Epithelial cell of esophagus (primary cell): Measurements from ENCODE around the gene EGFL6.

Experiments
- DNase-seq: peaks from one replicate; pipeline ENCODE4 v3.0.0; 2010; ENCODE audit warnings: low read depth
- H3K4me3 ChIP-seq: 2 replicates; pipeline ENCODE4 v1.5.1; 2011; ENCODE audit warnings: mild to moderate bottlenecking, low read length, control low read depth
- CTCF ChIP-seq: IDR thresholded peaks from 2 replicates; pipeline ENCODE4 v1.5.1; 2011; ENCODE audit warnings: low read depth, mild to moderate bottlenecking, low read length, control low read depth, inconsistent platforms; ENCODE audit not compliant: insufficient read depth; ENCODE audit errors: missing control alignments

EGFL6 gene, protein sequence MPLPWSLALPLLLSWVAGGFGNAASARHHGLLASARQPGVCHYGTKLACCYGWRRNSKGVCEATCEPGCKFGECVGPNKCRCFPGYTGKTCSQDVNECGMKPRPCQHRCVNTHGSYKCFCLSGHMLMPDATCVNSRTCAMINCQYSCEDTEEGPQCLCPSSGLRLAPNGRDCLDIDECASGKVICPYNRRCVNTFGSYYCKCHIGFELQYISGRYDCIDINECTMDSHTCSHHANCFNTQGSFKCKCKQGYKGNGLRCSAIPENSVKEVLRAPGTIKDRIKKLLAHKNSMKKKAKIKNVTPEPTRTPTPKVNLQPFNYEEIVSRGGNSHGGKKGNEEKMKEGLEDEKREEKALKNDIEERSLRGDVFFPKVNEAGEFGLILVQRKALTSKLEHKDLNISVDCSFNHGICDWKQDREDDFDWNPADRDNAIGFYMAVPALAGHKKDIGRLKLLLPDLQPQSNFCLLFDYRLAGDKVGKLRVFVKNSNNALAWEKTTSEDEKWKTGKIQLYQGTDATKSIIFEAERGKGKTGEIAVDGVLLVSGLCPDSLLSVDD

DNA sequence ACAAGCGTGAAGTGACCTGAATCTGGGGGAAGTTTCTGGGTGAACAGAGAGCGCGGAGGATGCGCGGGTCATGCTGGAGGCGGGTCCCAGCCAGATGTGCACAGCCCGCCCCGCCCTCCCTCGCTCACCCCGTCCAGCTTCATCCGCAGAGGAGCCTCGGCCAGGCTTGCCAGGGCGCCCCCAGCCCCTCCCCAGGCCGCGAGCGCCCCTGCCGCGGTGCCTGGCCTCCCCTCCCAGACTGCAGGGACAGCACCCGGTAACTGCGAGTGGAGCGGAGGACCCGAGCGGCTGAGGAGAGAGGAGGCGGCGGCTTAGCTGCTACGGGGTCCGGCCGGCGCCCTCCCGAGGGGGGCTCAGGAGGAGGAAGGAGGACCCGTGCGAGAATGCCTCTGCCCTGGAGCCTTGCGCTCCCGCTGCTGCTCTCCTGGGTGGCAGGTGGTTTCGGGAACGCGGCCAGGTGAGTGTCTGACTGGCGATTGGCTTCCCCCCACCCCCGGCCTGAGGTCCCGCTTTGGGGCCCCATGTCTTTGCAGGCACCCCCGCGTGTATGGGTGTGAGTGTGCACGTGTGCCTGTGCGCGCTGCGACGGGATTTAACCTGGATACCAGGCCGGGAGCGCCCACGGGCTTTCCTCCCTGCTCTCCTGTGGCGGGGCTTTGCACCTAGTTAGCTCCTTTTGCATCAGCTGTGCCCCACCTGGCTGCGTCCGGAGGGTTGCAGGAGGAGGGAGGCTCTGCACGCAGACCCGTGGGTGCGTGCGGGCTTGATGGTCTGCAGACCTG is at the start of gene EGFL6:
TSS of gene EGFL6 (plus strand) at position 123 of the 782 bp plus-strand sequence. CDS start at position 384, 261 bp downstream.
- no peak for TF ChIP-seq CTCF
- DNase-seq, result no peak
- H3K4me3 ChIP-seq, result no peak within 1 kb of the TSS

DNA sequence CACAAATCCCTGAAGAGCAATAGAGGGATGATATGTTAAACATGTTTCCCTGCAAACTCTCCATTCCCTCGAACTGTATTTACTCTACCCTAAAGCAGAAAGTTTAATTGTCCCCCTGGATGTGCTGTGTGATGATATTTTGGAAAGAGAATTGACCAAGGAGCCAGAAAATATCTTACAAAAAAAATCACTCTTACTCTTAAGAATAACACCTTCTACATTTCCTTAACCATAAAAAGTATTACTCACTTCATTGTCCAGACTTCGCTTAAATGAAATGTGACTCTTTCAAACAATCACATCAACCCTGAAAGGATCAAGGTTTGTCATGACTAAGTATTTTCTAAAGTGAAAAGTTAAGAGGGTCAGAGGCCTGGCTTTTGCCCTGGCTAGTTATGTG is 49.0 kb upstream of the EGFL6 start:
- TF ChIP-seq CTCF, result no peak
- H3K4me3 ChIP-seq, result no peak overlapping the region
- DNase-seq, result no peak

DNA sequence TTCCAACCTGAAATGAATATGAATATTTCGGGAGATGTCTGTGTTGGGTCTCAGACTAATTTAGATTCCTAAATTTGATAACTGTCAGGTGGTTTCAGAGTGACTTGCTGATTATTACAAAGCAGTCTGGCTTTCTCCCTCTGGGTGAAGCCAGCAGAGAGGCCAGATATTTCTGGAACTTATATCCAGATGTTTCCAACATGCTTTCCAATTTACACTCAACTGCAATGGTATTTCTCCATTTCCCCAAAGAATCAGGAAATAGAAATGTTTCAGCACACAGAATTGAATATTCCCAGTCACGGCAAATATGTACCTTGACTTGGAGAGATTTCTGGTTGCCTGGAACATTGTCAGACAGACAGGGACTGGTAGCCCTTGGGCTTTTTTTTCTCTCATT is 48.5 kb upstream of the EGFL6 start:
- no peak for DNase-seq
- TF ChIP-seq CTCF, result no peak
- H3K4me3 ChIP-seq, result no peak overlapping the region

- no peak overlapping the region for H3K4me3 ChIP-seq
- peak; percentile 7 for TF ChIP-seq CTCF
- no peak for DNase-seq
Measured at GRCh38 chrX:13522811-13523210, 46.6 kb upstream of the EGFL6 start.

GRCh38 chrX:13533726-13534125 is 35.7 kb upstream of the EGFL6 start:
- no peak overlapping the region for H3K4me3 ChIP-seq
- peak; percentile 78 for DNase-seq
- no peak for TF ChIP-seq CTCF

- H3K4me3 ChIP-seq, result no peak overlapping the region
- no peak for TF ChIP-seq CTCF
- no peak for DNase-seq
Measured at GRCh38 chrX:13535376-13536165, 33.8 kb upstream of the EGFL6 start.
